SKM-1 (cell line): ENCODE results near the gene ELMOD1.
A peak's percentile ranks its signal among the peaks of the same experiment; 100 is the strongest.

Experiments used
- DNase-seq: peaks from one replicate; lab custom pipeline; 2025; ENCODE audit not compliant: unreplicated experiment; lab: John Stamatoyannopoulos, UW

ELMOD1 gene

GRCh38 chr11:107683807-107684206, 92.9 kb downstream of the ELMOD1 start:
- DNase-seq: no peak

DNA sequence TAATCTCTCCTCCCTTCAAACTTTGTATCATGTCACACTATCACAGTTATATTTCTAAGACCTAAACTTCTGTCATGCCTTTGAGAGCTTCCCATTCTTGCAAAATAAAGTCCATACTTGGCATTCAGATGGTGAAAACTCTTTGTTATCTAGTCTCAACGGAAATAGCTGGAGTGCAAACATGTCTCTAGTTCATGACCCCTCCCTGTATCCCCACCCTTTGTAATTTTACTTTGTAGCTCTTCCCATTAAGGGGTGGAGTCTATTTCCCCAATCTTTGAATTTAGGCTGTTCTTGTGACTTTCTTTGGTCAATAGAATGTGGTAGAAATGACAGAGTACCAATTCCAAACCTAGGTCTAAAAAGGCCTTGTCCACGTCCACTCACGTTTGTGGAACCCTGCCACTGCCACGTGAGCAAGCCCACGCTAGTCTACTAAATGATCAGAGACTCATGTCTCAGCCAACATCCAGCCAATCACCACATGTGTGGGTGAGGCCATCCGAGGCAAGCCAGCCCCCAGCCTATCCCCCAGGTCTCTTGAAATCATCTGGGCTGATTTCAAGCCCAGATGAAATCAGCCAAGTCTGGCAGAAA, 97.5 kb downstream of the ELMOD1 start:
- DNase-seq: no peak

DNA sequence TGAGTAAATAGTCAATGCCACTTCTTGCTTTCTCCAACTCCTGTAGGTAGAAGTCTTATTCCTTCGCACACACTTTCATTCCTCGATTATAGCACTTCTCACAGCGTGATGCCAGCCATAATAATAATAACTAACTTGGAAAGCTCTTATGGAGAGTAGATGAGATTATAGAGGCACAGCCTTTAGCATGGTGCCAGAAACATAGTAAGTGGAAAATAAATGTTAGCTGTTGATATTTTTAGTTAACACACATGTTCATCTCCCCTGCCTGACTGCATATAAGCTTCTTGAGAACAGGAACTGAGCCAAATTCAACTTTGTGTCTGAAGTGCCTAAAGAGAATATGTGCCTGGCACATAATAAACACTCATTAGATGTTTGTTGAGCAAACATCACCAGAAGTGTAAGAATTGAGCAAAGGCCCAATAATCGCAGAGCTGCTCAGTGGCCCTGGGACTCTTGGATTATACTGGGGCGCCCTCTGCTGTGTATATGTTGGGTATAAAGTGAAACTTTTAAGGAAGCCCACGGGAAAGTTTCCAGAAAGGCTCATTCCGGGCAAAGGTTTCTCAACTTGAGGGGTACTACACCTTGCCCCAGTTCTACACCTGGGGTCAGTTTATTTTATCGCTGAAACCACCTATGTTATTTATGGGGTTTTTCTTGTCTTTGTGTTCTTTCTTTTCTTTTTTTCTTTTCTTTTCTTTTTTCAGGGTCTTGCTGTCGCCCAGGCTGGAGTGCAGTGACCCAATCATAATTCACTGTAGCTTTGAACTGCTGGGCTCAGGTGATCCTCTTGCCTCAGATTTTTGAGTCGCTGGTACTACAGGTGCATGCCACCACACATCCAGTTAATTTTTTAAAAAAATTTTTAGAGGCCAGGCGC, 98.6 kb downstream of the ELMOD1 start:
- DNase-seq: peak; percentile 30

- DNase-seq: no peak
Observed at GRCh38 chr11:107691000-107691750, 100.2 kb downstream of the ELMOD1 start.

DNA sequence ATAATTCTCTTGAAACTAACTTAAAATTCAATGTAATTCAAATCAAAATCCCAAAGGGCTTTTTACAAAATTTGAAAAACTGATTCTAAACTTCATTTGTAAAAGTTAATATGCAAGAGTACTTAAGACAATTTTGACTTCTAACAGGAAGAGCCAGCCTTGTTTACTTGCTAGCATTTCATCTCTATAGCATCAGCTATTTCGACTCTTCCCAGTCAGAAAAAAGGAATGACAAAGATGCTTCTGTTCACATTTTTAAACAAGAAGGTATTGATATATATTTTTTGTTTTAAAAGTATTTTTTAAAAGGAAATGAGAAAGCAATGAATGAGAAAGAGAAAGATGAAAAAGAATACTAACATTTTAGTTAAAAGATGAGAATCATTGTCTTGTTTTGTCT, 104.5 kb downstream of the ELMOD1 start:
- no peak for DNase-seq

GRCh38 chr11:107696140-107696539, 105.2 kb downstream of the ELMOD1 start:
- DNase-seq: no peak

GRCh38 chr11:107697291-107697690, 106.3 kb downstream of the ELMOD1 start:
- no peak for DNase-seq

DNA sequence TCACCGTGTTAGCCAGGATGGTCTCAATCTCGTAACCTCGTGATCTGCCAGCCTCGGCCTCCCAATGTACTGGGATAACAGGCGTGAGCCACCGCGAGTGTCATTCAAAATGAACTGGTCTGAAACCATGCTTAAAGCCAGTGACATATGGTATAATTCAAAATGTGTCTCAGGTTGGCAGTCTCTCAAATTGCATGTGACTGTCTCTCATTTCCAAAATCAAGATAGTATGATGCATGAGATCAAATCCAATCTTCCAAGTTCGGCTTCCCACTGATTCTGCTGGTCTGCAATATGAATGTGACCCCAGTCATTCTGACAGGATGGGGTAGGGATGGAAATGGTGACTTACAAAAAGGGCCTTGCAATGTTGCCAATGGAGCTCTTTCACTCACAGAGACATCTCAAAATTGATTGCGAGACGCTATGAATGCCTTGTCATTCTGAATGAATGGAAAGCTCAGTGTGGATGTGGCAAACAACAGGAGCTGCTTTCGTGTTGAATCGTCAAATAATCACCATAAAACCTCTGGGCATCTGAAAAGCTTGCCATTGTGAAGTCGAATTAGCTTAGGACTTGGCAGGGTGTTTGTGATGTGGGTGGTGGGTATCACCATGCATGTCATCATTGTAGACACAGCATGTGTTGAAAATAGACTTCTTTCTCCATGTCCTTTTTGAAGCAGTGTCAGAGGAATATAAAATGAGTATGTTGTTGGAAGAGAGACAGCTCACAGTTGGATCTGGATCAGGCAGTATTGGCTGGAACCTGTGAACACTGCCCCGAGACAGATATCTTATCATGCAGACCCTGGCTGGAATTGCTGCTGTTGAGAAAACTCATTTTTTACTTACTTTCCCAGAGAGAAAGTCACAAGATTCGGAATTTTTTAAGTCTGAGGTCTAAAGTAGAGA, 108.7 kb downstream of the ELMOD1 start:
- DNase-seq: no peak

- DNase-seq: no peak
Observed at GRCh38 chr11:107702109-107702660, 111.2 kb downstream of the ELMOD1 start.

DNA sequence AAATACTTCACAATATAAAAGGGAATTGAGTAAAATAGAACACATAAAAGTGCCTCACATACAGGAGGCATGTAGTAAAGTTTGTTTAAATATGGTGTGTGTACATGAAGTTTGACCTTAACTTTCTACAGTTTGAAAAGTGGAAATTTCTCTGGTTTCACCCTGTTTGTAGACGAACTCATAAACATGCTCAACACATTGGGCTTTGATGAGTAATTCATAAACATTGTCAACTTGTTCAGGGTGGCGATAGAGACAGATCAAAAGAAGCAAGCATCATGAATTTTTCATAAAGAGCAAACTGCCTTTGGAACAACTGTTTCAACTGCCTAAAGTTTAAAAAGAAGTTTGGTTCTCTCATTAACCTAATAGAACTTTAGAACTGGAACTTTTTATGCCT, 111.8 kb downstream of the ELMOD1 start:
- no peak for DNase-seq

GRCh38 chr11:107704451-107704850, 113.5 kb downstream of the ELMOD1 start:
- no peak for DNase-seq

DNA sequence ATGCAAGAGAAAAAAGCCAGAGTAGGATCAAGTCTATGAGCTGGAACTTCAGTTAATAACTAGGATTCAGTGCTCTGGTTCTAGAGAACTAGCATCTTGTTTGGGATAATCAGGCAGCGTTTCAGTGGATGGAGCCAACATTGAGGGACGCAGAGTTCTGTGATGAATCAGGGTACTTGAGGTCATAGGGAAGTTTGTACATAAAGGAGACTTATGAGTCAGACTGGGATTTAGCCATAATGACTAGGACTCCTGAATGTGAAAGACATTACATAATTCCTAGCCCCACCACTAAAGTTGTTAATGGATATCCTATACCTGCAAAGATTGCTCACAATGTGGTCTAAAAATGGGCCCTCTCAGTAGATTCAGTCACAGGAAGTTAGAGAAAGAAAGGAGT, 114.1 kb downstream of the ELMOD1 start:
- no peak for DNase-seq

DNA sequence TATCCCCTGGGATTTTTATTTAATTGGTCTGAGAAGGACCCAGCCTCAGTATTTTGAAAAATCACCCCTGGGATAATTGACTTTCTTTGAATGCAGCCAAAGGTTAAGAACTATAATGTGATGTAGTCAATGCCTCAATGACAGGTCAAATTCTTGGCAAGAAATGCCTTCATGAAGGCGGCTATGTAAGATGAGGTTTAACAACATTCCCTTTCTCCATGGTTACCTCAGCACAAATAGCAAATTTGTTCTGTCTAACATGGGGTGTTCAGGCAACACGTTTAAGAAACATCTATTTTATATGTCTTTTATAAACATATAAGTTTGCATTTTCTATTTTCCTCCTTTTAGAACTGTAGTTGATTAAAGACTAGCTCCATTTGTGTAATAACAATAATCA, 115.6 kb downstream of the ELMOD1 start:
- DNase-seq: no peak

GRCh38 chr11:107707215-107707671, 116.3 kb downstream of the ELMOD1 start:
- no peak for DNase-seq

DNA sequence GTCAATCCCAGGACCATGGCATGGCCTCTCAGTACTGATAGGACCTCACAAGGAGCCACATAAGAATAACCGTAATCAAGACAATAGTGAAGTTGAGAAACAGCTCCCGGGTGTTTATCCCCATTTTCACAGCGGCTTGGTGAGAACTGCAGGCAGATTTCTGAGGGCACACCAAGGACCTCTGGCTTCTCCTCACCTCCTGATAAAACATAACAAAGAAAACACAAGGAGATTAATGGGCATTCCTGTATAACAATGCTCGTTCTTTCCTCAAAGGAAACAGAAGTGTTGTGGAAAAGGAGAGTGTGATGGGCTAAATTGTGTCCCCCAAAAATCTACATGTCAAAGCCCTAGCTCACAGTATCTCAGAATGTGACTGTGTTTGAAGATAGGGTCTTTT, 116.9 kb downstream of the ELMOD1 start:
- DNase-seq: no peak

DNA sequence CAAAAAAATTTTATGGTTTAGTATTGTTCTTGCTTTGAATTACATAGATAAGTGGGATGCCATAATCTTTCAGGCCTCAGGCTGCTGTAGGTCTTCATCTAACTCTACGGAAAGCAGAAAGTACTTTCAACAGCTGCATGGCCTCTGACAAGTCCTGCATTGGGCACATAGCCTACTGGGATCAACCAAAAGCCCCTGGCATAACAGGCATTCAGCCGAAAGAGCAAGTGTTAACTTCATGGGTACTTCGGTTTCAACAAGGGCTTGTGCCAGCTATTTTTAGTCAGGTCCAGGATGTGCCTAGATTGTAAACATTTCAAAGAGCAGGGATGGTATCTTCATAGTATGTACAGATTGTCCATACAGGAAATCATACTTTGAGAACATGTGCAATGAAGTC, 117.8 kb downstream of the ELMOD1 start:
- no peak for DNase-seq

DNA sequence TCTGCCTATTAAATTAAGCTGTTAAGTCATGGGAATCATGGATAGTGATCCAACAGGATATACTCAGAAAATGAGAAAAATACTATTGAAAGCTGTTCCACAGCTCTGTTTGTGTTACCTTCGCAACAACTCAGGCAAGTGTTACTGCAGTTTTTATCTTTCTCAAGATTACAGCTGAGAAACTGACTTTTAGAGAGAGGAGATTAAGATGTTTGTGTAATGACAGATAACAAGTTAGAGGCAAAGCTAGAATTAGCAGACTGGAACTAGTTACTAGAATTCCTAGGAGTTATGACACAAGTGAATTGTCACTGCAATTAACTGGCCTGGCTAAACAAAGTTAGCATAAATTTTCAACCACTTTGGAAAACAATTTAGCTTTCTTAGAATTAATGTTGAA, 119.4 kb downstream of the ELMOD1 start:
- DNase-seq: no peak

DNA sequence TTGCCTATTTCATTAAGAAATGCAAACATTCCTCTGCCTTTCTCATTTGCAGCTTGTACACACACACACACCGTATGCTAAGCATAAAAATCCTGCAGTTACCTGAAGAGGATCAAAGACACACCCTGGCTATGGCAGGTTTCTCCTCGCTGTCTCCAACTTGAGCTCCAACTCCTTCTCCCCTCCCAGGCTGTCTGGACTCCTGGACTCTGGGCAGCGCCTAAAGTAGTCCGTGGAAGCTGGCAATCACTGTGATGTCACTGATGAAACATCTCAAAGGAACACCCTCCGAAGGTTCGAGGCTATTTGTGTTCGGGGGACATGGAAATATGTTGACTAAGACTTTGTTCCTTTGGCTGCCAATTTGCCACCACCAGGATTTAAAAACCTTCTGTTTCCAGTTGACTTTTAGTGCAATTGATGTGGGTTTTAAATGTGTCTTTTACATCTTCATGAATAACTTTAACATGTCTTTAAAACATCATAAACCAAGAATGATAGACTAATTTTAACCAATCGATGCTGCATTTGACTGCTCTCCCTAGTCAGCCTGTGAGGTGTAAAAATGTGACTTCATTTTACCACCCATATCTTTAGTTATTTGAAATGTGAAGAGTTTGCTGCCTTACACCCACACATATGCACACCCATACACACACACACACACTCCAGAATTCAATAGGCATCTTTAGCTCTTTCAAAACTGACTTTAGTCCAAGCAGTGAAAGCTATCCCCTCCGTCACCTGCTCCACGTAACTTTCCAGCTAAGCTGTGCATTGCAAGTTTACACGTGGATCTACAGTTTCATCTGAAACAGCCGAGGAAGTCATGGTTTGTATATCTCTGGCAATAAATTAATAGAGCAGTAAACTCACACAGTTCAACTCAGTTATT, 121.2 kb downstream of the ELMOD1 start, which contains the start of gene SLN:
Gene SLN (minus strand): TSS at position 196 of the 895 bp plus-strand sequence.
- DNase-seq: no peak

- DNase-seq: no peak
Observed at GRCh38 chr11:107713009-107713408, 122.1 kb downstream of the ELMOD1 start.
